ENCODE measurements around the gene YJEFN3. TPM values are rescaled to one million over a fixed set of nuclear protein-coding genes. Genes with fewer than 3 reads are reported as not detected.

Gene YJEFN3
- polyA plus RNA-seq, 1 donor (not counting 4 experiments of a cell fraction or from before 2014, with no cell fraction given), result 1.2 TPM

GRCh38 chr19:19505669-19506326, 22.9 kb upstream of the YJEFN3 start:
- Histone ChIP-seq H2AFZ (ENCODE audit: control insufficient read depth, low read length) (no peak overlapping the region), H3K4me1 (ENCODE audit: control insufficient read depth, extremely low read depth, insufficient read depth, low read length) (no peaks in the 10 kb centered on the region), H3K36me3 (ENCODE audit: control insufficient read depth in 2 of 2, extremely low read depth in 1 of 2, insufficient read depth in 2 of 2, low read length in 2 of 2) (peaks cover 26 to 28% of the 10 kb centered on the region in 2 experiments), H4K20me1 (ENCODE audit: control insufficient read depth, extremely low read depth, insufficient read depth, low read length) (no peaks in the 10 kb centered on the region), H3K9ac (ENCODE audit: control insufficient read depth, extremely low read depth, insufficient read depth, low read length) (no peak overlapping the region), H3K79me2 (ENCODE audit: control insufficient read depth, insufficient read depth, low read length) (no peaks in the 10 kb centered on the region), H3K27me3 (ENCODE audit: control insufficient read depth, extremely low read depth, insufficient read depth, low read length) (no peaks in the 10 kb centered on the region), H3K9me3 (ENCODE audit: control insufficient read depth, low read depth, low read length) (no peaks in the 10 kb centered on the region), H3K4me3 (ENCODE audit: control insufficient read depth in 2 of 3, extremely low read depth in 1 of 3, insufficient read depth in 2 of 3, low read depth in 1 of 3, low read length in 3 of 3) (no peak overlapping the region), H3K4me2 (ENCODE audit: control insufficient read depth, extremely low read depth, insufficient read depth, low read depth, low read length) (no peak overlapping the region), H3K27ac (ENCODE audit: control insufficient read depth, insufficient read depth, low read length) (no peak overlapping the region), H3K9me1 (ENCODE audit: control insufficient read depth, extremely low read depth, insufficient read depth, low read length) (no peaks in the 10 kb centered on the region)
- no peak for TF ChIP-seq EZH2 (IDR thresholded peaks at IDR 0.05; ENCODE audit: low read length)
- TF ChIP-seq CTCF (optimal IDR thresholded peaks at IDR 0.05 in 1 of 3, IDR thresholded peaks at IDR 0.05 in 1 of 3, conservative IDR thresholded peaks at IDR 0.05 in 1 of 3; ENCODE audit: extremely low read depth in 1 of 3, insufficient read depth in 2 of 3, low read length in 3 of 3), result no peak
- dilution Hi-C loops (cut with MboI; ENCODE audit: extremely low pct_ligation_motif_present, low sequenced_read_pairs), result no loop called here
- no peak for FAIRE-seq
- no peak for DNase-seq (ENCODE audit: low read depth, low spot score)

GRCh38 chr19:19506592-19506991, 22.1 kb upstream of the YJEFN3 start:
- H3K4me2 ChIP-seq (ENCODE audit: control insufficient read depth, extremely low read depth, insufficient read depth, low read depth, low read length), result no peak overlapping the region
- no peaks in the 10 kb centered on the region for H4K20me1 ChIP-seq (ENCODE audit: control insufficient read depth, extremely low read depth, insufficient read depth, low read length)
- dilution Hi-C loops (cut with MboI; ENCODE audit: extremely low pct_ligation_motif_present, low sequenced_read_pairs), result no loop called here
- H3K27me3 ChIP-seq (ENCODE audit: control insufficient read depth, extremely low read depth, insufficient read depth, low read length), result no peaks in the 10 kb centered on the region
- no peak overlapping the region for H3K27ac ChIP-seq (ENCODE audit: control insufficient read depth, insufficient read depth, low read length)
- no peak overlapping the region for H3K4me3 ChIP-seq (ENCODE audit: control insufficient read depth in 2 of 3, extremely low read depth in 1 of 3, insufficient read depth in 2 of 3, low read depth in 1 of 3, low read length in 3 of 3)
- peaks cover 24 to 25% of the 10 kb centered on the region in 2 experiments for H3K36me3 ChIP-seq (ENCODE audit: control insufficient read depth in 2 of 2, extremely low read depth in 1 of 2, insufficient read depth in 2 of 2, low read length in 2 of 2)
- H3K9me1 ChIP-seq (ENCODE audit: control insufficient read depth, extremely low read depth, insufficient read depth, low read length), result no peaks in the 10 kb centered on the region
- TF ChIP-seq CTCF (optimal IDR thresholded peaks at IDR 0.05 in 1 of 3, IDR thresholded peaks at IDR 0.05 in 1 of 3, conservative IDR thresholded peaks at IDR 0.05 in 1 of 3; ENCODE audit: extremely low read depth in 1 of 3, insufficient read depth in 2 of 3, low read length in 3 of 3) (no peak), EZH2 (IDR thresholded peaks at IDR 0.05; ENCODE audit: low read length) (no peak)
- H3K9ac ChIP-seq (ENCODE audit: control insufficient read depth, extremely low read depth, insufficient read depth, low read length), result no peak overlapping the region
- no peaks in the 10 kb centered on the region for H3K4me1 ChIP-seq (ENCODE audit: control insufficient read depth, extremely low read depth, insufficient read depth, low read length)
- DNase-seq (ENCODE audit: low read depth, low spot score) (no peak), FAIRE-seq (no peak)
- H2AFZ ChIP-seq (ENCODE audit: control insufficient read depth, low read length), result no peak overlapping the region
- H3K9me3 ChIP-seq (ENCODE audit: control insufficient read depth, low read depth, low read length), result no peaks in the 10 kb centered on the region
- no peaks in the 10 kb centered on the region for H3K79me2 ChIP-seq (ENCODE audit: control insufficient read depth, insufficient read depth, low read length)
